Measurements from ENCODE around the gene KRTAP10-3.
"Not testable (repeated sequence)": the region's sequence is repeated elsewhere in the genome, so short reads cannot be mapped to it uniquely, and the experiment has no call there.

The KRTAP10-3 gene

GRCh38 chr21:44558695-44559094 lies at the start of gene KRTAP10-3:
KRTAP10-3 (minus strand) TSS chr21:44558795; CDS start chr21:44558715, 80 bp downstream.
- no peak for DNase-seq (ENCODE audit: low read depth in 2 of 2)
- TF ChIP-seq CTCF (IDR thresholded peaks at IDR 0.05; ENCODE audit: low read depth, low read length), result no peak
- H3K4me3 ChIP-seq (replicated peaks in 1 of 2; ENCODE audit: low read depth in 2 of 2, low read length in 2 of 2), result no peak within 1 kb of the TSS

GRCh38 chr21:44606495-44606894 lies 47.9 kb upstream of the KRTAP10-3 start:
- no peak overlapping the region for H3K4me3 ChIP-seq (replicated peaks in 1 of 2; ENCODE audit: low read depth in 2 of 2, low read length in 2 of 2)
- no peak for TF ChIP-seq CTCF (IDR thresholded peaks at IDR 0.05; ENCODE audit: low read depth, low read length)
- no peak for DNase-seq (ENCODE audit: low read depth in 2 of 2)

GRCh38 chr21:44603911-44604310 lies 45.3 kb upstream of the KRTAP10-3 start:
- DNase-seq (ENCODE audit: low read depth in 2 of 2), result no peak
- TF ChIP-seq CTCF (IDR thresholded peaks at IDR 0.05; ENCODE audit: low read depth, low read length), result no peak
- no peak overlapping the region for H3K4me3 ChIP-seq (replicated peaks in 1 of 2; ENCODE audit: low read depth in 2 of 2, low read length in 2 of 2)

- no peak for DNase-seq (ENCODE audit: low read depth in 2 of 2)
- no peak overlapping the region for H3K4me3 ChIP-seq (replicated peaks in 1 of 2; ENCODE audit: low read depth in 2 of 2, low read length in 2 of 2)
- TF ChIP-seq CTCF (IDR thresholded peaks at IDR 0.05; ENCODE audit: low read depth, low read length), result no peak
These were observed 44.7 kb upstream of the KRTAP10-3 start for GRCh38 chr21:44603109-44603875.

GRCh38 chr21:44602463-44602850 lies 43.9 kb upstream of the KRTAP10-3 start:
- no peak for DNase-seq (ENCODE audit: low read depth in 2 of 2)
- TF ChIP-seq CTCF (IDR thresholded peaks at IDR 0.05; ENCODE audit: low read depth, low read length), result no peak
- H3K4me3 ChIP-seq (replicated peaks in 1 of 2; ENCODE audit: low read depth in 2 of 2, low read length in 2 of 2), result no peak overlapping the region

GRCh38 chr21:44601596-44602462 lies 43.2 kb upstream of the KRTAP10-3 start:
- DNase-seq (ENCODE audit: low read depth in 2 of 2), result no peak
- TF ChIP-seq CTCF (IDR thresholded peaks at IDR 0.05; ENCODE audit: low read depth, low read length), result no peak
- H3K4me3 ChIP-seq (replicated peaks in 1 of 2; ENCODE audit: low read depth in 2 of 2, low read length in 2 of 2), result no peak overlapping the region

GRCh38 chr21:44601091-44601490 lies 42.5 kb upstream of the KRTAP10-3 start:
- not testable (repeated sequence) for DNase-seq (ENCODE audit: low read depth in 2 of 2); H3K4me3 ChIP-seq (replicated peaks in 1 of 2; ENCODE audit: low read depth in 2 of 2, low read length in 2 of 2)

GRCh38 chr21:44600118-44600978 lies 41.8 kb upstream of the KRTAP10-3 start, which contains the start of gene KRTAP10-7:
KRTAP10-7 (plus strand) TSS chr21:44600597; CDS start chr21:44600622, 25 bp downstream.
- not testable (repeated sequence) for H3K4me3 ChIP-seq (replicated peaks in 1 of 2; ENCODE audit: low read depth in 2 of 2, low read length in 2 of 2); DNase-seq (ENCODE audit: low read depth in 2 of 2)

Data from cardiac fibroblast (primary cell).